ENCODE measurements around the gene RLN2.
"Not testable (repeated sequence)": the region's sequence is repeated elsewhere in the genome, so short reads cannot be mapped to it uniquely, and the experiment has no call there.

RLN2 gene, protein sequence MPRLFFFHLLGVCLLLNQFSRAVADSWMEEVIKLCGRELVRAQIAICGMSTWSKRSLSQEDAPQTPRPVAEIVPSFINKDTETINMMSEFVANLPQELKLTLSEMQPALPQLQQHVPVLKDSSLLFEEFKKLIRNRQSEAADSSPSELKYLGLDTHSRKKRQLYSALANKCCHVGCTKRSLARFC

DNA sequence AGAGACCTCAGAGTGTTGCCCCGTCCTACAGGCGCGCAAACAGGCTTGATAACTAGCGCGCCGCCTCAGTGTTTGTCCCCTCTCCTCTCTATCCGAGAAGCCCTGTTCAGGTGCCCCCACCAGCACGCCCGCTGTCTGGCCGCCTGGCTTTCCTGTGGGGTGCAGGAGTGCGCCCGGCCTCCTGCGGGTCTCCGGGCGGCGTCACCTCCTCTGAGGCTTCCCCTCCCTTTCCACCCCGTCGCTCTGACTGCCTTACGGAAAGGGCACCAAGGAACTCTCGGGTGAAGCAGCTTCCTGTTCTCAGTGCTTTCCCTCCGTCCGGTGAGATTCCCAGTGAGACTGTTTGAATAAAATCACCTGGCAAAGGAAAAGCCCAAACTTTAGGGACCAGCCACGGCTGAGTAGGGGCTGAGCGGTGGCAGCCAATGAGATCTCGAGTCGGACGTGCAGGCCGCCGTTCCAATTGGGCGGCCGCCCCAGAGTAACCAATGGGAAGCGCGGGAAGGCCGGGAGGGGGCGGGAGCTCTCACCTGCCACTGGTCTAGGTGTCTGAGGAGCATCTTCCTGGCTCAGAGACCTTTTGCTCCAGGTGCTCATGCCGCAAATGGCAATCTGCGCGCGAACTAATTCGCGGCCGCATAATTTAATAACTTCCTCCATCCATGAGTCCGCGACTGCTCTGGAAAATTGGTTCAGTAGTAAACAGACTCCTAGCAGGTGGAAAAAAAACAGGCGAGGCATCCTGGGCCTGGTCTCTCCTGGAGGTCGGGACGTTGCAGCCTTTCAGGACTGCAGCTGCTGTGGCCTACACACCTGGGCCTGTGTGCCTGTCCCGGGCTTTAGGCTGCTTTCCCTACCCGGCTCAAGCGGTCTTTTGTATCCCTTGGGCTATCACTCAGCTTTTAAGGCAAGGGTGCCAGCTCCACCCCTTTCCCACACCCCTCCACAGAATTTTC, at the start of gene RLN2:
Gene RLN2 (minus strand): TSS at position 877 of the 956 bp plus-strand sequence. CDS start 136 bp downstream, at position 741.
- not testable (repeated sequence) for DNase-seq (ENCODE audit: low read depth in 2 of 2, low spot score in 1 of 2)

DNA sequence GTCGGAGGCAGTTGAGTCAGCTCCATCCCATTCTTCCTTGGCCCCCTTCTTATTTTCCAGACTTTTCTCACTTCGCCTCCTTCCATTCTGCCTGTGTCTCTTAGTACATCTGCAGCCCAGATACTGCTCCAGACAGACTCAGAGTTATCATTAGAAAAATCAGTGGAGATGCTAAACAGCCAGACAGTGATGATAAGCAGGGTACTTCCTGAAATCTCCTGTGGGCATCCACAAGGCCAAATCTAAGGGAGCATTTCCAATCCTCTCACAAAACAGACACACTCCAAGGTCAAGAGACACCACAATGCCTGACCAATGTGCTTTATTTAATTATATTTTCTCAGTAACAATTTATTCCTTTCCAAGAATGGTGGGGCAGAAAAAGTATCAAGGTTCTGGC, 49.7 kb upstream of the RLN2 start:
- DNase-seq (ENCODE audit: low read depth in 2 of 2, low spot score in 1 of 2): no peak

DNA sequence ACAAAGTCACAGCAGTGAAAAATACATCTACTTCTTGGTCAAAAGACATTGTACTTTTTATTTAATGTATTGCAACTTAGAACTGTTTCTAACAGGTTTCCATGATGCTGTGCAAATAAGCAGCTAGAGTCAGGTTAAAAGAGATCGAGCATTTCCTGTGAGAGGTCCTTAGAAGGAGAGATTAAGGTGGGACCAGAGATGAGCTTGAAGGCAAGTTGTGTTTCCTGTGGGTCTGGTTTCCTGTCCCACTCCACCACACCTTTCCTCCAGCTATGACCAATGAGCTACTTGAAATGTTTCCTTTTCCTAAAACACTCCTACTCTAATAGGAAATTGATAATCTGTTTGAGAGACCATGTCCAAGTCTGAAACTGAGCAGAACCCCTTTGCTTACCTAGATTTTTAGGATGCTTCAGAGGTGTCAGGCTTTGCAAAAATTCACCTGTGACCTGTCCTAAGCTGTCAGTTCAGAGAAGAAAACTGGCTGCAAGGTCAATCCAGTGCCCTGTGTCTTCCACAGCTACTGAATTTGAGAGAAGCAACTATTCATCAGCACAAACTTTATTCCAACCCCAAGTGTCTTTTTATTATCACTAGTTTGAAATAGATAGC, 48.2 kb upstream of the RLN2 start:
- DNase-seq (ENCODE audit: low read depth in 2 of 2, low spot score in 1 of 2): no peak

DNA sequence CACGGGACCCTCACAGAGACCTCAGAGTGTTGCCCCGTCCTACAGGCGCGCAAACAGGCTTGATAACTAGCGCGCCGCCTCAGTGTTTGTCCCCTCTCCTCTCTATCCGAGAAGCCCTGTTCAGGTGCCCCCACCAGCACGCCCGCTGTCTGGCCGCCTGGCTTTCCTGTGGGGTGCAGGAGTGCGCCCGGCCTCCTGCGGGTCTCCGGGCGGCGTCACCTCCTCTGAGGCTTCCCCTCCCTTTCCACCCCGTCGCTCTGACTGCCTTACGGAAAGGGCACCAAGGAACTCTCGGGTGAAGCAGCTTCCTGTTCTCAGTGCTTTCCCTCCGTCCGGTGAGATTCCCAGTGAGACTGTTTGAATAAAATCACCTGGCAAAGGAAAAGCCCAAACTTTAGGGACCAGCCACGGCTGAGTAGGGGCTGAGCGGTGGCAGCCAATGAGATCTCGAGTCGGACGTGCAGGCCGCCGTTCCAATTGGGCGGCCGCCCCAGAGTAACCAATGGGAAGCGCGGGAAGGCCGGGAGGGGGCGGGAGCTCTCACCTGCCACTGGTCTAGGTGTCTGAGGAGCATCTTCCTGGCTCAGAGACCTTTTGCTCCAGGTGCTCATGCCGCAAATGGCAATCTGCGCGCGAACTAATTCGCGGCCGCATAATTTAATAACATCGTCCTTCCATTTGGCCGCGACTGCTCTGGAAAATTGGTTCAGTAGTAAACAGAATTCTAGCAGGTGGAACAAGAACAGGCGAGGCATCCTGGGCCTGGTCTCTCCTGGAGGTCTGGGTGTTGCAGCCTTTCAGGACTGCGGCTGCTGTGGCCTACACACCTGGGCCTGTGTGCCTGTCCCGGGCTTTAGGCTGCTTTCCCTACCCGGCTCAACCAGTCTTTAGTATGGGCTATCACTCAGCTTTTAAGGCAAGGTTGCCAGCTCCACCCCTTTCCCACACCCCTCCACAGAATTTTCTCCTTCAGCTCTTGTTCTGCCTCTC, 34.8 kb upstream of the RLN2 start, which contains the start of gene RLN1:
Gene RLN1 (minus strand): TSS at position 885 of the 990 bp plus-strand sequence. CDS start 130 bp downstream, at position 755.
- not testable (repeated sequence) for DNase-seq (ENCODE audit: low read depth in 2 of 2, low spot score in 1 of 2)

DNA sequence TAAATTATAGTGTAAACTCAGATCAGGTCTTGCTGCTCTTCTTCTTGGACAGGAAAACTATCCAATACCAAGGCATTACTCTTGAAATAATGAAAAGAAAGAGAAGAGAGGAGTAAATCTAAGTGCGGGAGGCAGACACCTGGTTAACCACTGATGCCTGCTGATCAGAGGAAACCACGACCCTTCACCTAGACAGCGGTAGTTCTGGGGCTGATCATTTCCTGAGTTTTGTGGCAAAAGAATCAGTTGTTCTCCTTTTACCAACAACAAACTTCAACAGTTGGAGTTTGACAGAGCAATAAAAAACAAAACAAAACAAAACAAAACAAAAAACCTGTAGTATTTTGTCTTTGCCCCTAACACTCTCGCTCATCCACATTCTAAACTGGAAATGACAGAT, 32.2 kb upstream of the RLN2 start:
- no peak for DNase-seq (ENCODE audit: low read depth in 2 of 2, low spot score in 1 of 2)

DNA sequence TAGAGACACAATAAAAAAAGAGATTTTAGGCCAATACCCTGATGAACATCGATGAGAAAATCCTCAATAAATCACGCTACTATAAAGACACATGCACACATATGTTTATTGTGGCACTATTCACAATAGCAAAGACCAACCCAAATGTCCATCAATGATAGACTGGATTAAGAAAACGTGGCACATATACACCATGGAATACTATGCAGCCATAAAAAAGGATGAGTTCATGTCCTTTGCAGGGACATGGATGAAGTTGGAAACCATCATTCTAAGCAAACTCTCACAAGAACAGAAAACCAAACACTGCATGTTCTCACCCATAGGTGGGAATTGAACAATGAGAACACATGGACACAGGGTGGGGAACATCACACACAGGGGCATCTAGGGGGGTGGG, 26.8 kb upstream of the RLN2 start:
- DNase-seq (ENCODE audit: low read depth in 2 of 2, low spot score in 1 of 2): not testable (repeated sequence)

DNA sequence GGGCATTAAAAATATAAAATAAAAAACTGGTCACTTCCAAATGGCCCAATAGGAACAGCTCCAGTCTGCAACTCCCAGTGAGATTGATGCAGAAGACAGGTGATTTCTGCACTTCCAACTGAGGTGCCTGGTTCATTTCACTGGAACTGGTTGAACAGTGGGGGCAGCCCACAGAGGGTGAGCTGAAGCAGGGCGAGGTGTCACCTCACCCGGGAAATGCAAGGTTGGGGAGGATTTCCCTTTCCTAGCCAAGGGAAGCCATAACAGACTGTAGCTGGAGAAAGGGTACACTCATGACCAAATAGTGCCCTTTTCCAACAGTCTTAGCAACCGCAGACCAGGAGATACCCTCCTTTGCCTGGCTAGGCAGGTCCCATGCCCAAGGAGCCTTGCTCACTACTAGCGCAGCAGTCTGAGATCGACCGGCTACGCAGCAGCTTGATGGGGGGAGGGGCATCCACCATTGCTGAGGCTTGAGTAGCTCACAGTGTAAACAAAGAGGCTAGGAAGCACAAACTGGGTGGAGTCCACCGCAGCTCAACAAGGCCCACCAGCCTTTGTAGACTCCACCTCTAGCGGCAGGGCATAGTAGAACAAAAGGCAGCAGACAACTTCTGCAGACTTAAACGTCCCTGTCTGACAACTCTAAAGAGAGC, 22.5 kb upstream of the RLN2 start:
- DNase-seq (ENCODE audit: low read depth in 2 of 2, low spot score in 1 of 2): no peak

DNA sequence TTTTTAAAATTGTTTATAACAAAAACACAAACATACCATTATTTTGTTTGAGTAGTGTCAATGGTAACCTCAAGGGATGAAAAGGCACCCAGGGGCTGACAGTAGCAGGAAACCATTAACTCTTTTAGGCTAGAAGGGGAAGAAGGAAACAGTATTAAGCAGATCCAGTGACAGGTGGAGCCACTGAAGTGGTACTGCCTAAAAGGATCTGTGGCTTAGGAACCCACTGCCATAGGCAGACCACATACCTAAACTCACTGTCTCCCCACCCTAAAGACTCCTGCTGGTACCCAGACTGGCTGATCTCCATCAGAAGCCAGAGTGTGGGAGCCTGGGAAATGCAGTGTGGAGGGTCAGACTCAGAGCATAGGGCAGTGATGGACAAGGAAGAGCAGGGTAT, 21.7 kb upstream of the RLN2 start:
- no peak for DNase-seq (ENCODE audit: low read depth in 2 of 2, low spot score in 1 of 2)

DNA sequence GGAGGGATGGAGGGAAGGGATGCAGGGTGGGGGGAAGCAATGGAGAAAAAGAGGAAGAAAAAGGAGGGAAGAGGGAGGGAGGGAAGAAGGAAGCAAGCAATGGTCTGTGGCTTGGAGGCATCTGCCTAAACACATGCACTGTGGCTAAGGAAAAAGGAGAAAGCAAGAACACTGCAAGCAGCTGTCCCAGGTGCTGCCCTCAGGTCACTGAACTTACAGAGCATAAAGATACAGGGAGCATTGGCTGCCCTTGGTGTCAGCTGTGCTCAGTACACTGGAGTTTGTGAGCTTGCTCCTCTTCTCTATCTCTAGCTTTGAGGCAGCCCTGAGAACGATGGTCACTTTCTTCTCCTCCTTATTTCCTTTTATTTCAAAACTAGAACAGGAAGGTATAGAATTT, 17.1 kb upstream of the RLN2 start:
- not testable (repeated sequence) for DNase-seq (ENCODE audit: low read depth in 2 of 2, low spot score in 1 of 2)

DNA sequence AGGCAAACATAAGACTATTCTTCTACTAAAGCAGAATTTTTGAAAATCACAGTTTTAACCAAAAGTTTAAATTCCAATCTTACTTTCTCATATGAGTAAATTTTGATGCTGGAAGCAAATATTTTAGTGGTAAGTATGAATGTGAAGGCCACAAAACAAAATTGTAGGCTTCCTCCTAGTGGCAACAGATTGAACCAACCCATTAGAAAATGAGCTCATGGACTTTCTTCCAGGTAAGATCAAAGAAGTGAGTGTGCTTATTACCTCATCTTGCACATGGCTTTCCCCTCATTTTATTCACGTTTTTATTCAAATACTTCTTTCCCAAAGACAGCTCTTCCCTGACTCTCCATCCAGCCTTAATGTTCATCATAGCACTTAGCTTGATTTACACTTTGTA, 16.5 kb upstream of the RLN2 start:
- DNase-seq (ENCODE audit: low read depth in 2 of 2, low spot score in 1 of 2): no peak

DNA sequence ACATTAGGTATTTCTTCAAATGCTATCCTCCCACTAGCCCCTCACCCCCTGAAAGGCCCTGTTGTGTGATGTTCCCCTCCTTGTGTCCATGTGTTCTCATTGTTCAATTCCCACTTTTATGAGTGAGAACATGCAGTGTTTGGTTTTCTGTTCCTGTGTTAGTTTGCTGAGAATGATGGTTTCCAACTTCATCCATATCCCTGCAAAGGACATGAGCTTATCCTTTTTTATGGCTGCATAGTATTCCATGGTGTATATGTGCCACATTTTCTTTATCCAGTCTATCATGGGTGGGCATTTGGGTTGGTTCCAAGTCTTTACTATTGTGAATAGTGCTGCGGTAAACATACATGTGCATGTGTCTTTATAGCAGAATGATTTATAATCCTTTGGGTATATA, 11.9 kb upstream of the RLN2 start:
- not testable (repeated sequence) for DNase-seq (ENCODE audit: low read depth in 2 of 2, low spot score in 1 of 2)

DNA sequence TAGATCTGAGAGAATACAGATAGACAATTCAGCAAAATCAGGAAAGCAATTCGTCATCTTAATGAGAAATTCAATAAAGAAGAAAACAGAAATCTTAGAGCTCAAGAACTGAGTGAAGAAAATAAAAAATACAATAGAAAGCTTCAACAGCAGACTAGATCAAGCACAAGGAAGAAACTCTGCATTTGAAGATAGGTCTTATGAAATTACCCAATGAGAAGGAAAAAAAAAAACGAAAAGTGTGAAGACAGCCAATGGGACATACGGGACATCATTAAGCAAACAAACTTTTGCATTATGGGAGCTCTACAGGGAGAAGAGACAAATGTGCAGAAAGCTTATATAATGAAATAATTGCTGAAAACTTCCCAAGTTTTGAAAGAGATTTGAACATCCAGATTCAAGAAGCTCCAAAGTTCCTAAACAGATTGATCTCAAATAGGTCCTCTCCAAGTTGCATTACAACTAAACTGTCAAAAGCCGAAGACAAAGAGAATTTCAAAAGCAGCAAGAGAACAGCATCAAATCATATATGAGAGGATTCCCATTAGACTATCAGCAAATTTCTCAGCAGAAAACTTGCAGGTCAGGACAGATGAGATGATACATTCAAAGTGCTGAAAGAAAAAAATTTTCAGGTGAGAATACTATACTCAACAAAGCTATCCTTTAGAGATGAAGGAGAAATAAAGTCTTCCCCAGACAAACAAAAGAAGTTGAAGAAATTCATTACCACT, 10.8 kb upstream of the RLN2 start:
- DNase-seq (ENCODE audit: low read depth in 2 of 2, low spot score in 1 of 2): no peak

DNA sequence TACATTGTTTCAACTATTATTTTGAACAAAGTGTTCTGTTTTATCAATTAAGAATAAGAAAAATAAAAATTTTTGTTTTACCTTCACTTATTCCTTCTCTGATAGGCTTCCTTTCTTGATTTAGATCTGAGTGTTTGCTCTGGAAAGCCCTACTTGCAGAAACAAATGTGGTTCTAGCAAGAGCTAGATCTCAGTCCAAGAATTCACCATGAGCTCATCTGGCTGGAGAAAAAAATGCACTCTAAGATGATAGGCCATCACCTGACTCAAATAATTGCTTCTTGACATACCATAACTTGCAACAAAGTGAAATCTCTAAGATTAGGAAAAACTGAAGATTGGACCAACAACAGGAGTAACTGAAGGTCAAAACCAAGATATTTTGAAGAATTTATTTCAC, 6.3 kb upstream of the RLN2 start:
- no peak for DNase-seq (ENCODE audit: low read depth in 2 of 2, low spot score in 1 of 2)

DNA sequence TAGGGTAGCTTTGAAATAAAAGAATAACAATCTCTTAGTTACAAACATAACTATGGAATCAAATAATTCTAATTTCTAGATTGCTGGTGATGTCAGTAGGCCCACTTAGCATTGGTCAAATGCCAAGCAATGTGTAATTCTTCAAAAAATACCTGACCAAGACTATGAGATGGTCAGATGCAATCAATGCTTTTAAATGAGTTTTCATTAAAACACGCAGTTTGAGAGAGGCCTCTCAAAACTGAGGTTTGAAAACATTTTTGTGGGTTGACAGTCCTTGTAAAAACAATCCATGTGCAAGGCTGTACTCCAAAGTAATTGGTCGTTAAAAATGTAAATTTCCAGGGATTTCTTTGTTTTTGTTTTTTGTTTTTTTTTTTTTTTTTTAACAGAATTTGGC, 1.2 kb upstream of the RLN2 start:
- no peak for DNase-seq (ENCODE audit: low read depth in 2 of 2, low spot score in 1 of 2)

DNA sequence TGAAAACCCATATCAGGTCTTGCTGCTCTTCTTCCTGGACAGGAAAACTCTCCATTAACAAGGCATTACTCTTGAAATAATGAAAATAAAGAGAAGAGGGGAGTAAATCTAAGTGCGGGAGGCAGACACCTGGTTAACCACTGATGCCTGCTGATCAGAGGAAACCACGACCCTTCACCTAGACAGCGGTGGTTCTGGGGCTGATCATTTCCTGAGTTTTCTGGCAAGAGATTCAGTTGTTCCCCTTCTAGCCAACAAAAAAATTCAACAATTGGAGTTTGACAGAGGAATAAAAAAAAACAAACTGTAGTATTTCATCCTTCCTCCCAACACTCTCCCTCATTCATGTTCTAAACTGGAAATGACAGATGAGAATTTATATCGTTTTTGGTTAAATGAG, 3.0 kb downstream of the RLN2 start:
- DNase-seq (ENCODE audit: low read depth in 2 of 2, low spot score in 1 of 2): no peak

DNA sequence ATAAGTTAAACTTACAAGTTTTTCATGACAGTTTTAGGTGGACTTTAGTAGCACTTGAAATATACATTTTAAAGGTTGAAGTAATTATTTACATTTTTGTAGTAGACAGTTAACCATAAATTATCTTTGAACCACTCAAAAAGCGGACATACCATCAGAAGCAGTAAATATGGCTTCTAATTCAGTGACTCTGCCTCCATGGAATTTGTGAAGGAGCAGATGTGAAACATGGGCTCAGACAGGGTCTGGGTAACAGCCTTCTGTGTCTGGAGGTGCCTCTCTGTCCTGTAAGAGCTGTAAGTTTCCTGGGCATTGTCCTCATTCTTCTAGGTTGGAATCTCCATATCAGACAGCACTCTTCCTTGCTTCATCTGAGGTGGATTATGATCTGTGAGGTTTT, 12.4 kb downstream of the RLN2 start:
- no peak for DNase-seq (ENCODE audit: low read depth in 2 of 2, low spot score in 1 of 2)

DNA sequence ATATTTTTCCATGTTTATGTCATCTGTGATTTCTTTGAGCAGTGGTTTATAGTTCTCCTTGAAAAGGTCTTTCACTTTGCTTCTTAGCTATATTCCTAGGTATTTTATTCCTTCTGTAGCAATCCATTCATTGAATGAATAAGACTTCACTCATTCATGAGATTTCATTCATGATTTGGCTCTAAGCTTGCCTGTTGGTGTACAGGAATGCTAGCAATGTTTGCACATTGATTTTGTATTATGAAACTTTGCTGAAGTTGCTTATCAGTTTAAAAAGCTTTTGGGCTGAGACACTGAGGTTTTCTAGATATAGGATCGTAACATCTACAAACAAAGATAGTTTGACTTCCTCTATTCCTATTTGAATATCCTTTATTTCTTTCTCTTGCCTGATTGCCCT, 15.9 kb downstream of the RLN2 start:
- no peak for DNase-seq (ENCODE audit: low read depth in 2 of 2, low spot score in 1 of 2)

DNA sequence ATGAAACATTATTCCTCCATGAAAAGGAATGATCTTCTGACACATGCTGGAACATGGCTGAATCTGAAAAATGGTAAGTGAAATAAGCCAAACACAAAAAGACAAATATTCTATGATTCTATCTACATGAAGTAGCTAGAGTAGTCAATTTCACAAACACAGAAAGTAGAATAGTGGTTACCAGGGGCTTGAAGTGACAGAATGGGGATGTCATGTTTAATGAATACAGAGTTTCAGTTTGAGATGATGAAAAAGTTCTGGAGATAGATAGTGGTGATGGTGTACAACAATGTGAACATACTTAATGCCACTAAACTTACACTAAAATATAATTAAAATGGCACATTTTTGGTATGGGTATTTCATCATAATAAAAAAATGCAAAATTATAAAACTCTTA, 18.3 kb downstream of the RLN2 start:
- no peak for DNase-seq (ENCODE audit: low read depth in 2 of 2, low spot score in 1 of 2)

DNA sequence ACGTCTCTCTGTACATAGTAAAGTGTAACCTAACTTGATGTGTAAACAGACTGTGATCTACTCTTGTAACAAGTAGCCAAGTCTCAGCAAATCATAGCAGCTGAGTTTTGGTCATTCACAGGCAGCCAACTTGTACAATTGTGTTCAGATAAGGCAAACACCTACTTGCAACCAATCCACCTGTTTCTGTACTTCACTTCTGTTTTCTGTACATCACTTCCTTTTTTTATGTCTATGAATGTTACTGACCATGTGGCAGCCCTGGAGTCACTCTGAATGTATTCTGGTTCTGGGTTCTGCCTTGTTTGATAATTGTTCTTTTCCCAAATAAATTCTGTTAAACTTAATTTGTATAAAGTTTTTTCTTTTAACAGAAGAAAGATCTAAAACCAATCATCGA, 26.0 kb downstream of the RLN2 start:
- DNase-seq (ENCODE audit: low read depth in 2 of 2, low spot score in 1 of 2): no peak

DNA sequence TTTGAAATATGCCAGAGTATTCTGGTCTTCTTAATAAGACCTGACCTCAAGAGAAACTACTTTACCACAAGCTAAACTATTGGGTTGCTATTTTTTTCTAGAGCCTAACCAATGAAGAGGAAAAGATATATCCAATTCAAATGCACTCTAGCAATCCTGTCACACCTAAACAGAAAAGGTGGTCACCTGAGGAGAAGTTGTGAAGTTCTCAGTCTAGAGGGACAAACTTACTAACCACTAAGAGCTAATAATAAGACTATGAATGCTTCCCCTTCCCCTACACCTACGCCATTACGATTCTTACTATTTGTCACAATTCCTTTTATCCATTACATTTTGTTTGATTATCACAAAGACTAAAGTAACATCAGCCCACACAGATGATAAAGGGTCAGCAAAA, 29.7 kb downstream of the RLN2 start:
- DNase-seq (ENCODE audit: low read depth in 2 of 2, low spot score in 1 of 2): no peak

Data from stimulated activated CD8-positive, alpha-beta memory T cell treated with anti-CD3 and anti-CD28 coated beads, Interleukin-4, amount 100 ng/mL, for 4 hours (primary cell).